ENCODE data around the gene MOV10. TPM values are rescaled to one million over a fixed set of nuclear protein-coding genes. Genes with fewer than 3 reads are reported as not detected.
A peak's percentile ranks its signal among the peaks of the same experiment; 100 is the strongest.

MOV10 gene
- total and polyA plus RNA-seq, 2 donors from 2014 or later = 60.6 to 62.5 TPM

GRCh38 chr1:112686835-112687234 is 12.4 kb downstream of the MOV10 start:
- FAIRE-seq = no peak
- Histone ChIP-seq H3K36me3 (ENCODE audit: control insufficient read depth in 2 of 3, insufficient read depth in 3 of 3, low read length in 3 of 3) (peaks cover 4 to 15% (median 13%) of the 10 kb centered on the region in 3 donors), H3K27me3 (ENCODE audit: control insufficient read depth, insufficient read depth, low read length) (no peaks in the 10 kb centered on the region), H3K27ac (ENCODE audit: low read depth in 2 of 2, low read length in 2 of 2) (no peak overlapping the region), H3K9me3 (ENCODE audit: control insufficient read depth in 2 of 3, insufficient read depth in 1 of 3, low read length in 3 of 3) (no peaks in the 10 kb centered on the region), H3K4me1 (ENCODE audit: control insufficient read depth in 2 of 3, insufficient read depth in 2 of 3, low read depth in 1 of 3, low read length in 3 of 3) (peaks cover 0 to 4% (median 0%) of the 10 kb centered on the region in 3 donors), H3K4me3 (ENCODE audit: low read length in 3 of 3) (no peak overlapping the region), H3K9ac (ENCODE audit: low read length in 3 of 3) (no peak overlapping the region)
- DNase-seq = no peak
- intact Hi-C loops (cut with DNase I) = no loop called here
- TF ChIP-seq CTCF (IDR thresholded peaks at IDR 0.05; ENCODE audit: borderline replicate concordance, extremely low read depth, insufficient read depth) = no peak

GRCh38 chr1:112687361-112687760 is 12.9 kb downstream of the MOV10 start:
- H3K4me1 ChIP-seq (ENCODE audit: control insufficient read depth in 2 of 3, insufficient read depth in 2 of 3, low read depth in 1 of 3, low read length in 3 of 3) = peaks cover 0 to 4% (median 0%) of the 10 kb centered on the region in 3 donors
- DNase-seq (no peak), FAIRE-seq (no peak)
- intact Hi-C loops (cut with DNase I) = no loop called here
- H3K4me3 ChIP-seq (ENCODE audit: low read length in 3 of 3) = no peak overlapping the region
- TF ChIP-seq CTCF (IDR thresholded peaks at IDR 0.05; ENCODE audit: borderline replicate concordance, extremely low read depth, insufficient read depth) = no peak
- peaks cover 4 to 19% (median 15%) of the 10 kb centered on the region in 3 donors for H3K36me3 ChIP-seq (ENCODE audit: control insufficient read depth in 2 of 3, insufficient read depth in 3 of 3, low read length in 3 of 3)
- H3K27ac ChIP-seq (ENCODE audit: low read depth in 2 of 2, low read length in 2 of 2) = no peak overlapping the region
- H3K27me3 ChIP-seq (ENCODE audit: control insufficient read depth, insufficient read depth, low read length) = no peaks in the 10 kb centered on the region
- no peaks in the 10 kb centered on the region for H3K9me3 ChIP-seq (ENCODE audit: control insufficient read depth in 2 of 3, insufficient read depth in 1 of 3, low read length in 3 of 3)
- no peak overlapping the region for H3K9ac ChIP-seq (ENCODE audit: low read length in 3 of 3)

GRCh38 chr1:112687785-112688496 is 13.5 kb downstream of the MOV10 start:
- Histone ChIP-seq H3K9me3 (ENCODE audit: control insufficient read depth in 2 of 3, insufficient read depth in 1 of 3, low read length in 3 of 3) (no peaks in the 10 kb centered on the region), H3K27me3 (ENCODE audit: control insufficient read depth, insufficient read depth, low read length) (no peaks in the 10 kb centered on the region), H3K27ac (ENCODE audit: low read depth in 2 of 2, low read length in 2 of 2) (no peak overlapping the region), H3K36me3 (ENCODE audit: control insufficient read depth in 2 of 3, insufficient read depth in 3 of 3, low read length in 3 of 3) (peaks cover 4 to 25% (median 18%) of the 10 kb centered on the region in 3 donors), H3K4me1 (ENCODE audit: control insufficient read depth in 2 of 3, insufficient read depth in 2 of 3, low read depth in 1 of 3, low read length in 3 of 3) (peaks cover 0 to 4% (median 0%) of the 10 kb centered on the region in 3 donors), H3K4me3 (ENCODE audit: low read length in 3 of 3) (no peak overlapping the region), H3K9ac (ENCODE audit: low read length in 3 of 3) (no peak overlapping the region)
- TF ChIP-seq CTCF (IDR thresholded peaks at IDR 0.05; ENCODE audit: borderline replicate concordance, extremely low read depth, insufficient read depth) = no peak
- DNase-seq = peak in 1 of 5 donors; percentile 17
- intact Hi-C loops (cut with DNase I) = no loop called here
- FAIRE-seq = no peak

All from kidney (tissue), 14 donors.